ENCODE results near the gene UNKL. TPM values are rescaled to one million over a fixed set of nuclear protein-coding genes. Genes with fewer than 3 reads are reported as not detected.

Gene UNKL
- total RNA-seq, 1 experiment from 2014 or later: 18.8 TPM

DNA sequence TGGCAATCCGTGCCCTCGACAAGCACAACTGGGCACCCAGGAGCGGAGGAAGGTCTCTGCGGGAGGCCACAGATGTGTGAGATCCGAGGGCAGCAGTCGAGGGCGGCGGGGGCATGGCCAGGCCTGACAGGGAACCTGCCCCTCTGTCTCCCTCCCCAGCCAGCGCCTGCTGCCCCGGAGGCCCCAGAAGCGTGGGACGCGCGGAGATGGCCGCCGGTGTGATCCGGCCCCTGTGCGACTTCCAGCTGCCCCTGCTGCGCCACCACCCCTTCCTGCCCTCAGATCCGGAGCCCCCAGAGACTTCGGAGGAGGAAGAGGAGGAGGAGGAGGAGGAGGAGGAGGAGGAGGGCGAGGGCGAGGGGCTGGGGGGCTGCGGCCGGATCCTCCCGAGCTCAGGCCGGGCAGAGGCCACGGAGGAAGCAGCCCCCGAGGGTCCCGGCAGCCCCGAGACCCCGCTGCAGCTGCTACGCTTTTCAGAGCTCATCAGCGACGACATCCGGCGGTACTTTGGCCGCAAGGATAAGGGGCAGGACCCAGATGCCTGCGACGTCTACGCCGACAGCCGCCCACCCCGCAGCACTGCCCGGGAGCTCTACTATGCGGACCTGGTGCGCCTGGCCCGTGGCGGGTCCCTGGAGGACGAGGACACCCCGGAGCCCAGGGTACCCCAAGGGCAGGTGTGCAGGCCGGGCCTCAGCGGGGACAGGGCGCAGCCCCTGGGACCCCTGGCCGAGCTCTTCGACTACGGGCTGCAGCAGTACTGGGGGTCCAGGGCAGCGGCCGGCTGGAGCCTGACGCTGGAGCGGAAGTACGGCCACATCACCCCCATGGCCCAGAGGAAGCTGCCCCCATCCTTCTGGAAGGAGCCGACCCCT lies 18.1 kb upstream of the UNKL start:
- Histone ChIP-seq H3K9ac (ENCODE audit: low read length) (no peak overlapping the region), H3K9me2 (replicated peaks; ENCODE audit: low read length) (no peaks in the 10 kb centered on the region), H4K20me1 (ENCODE audit: low read length) (no peaks in the 10 kb centered on the region), H3K4me2 (ENCODE audit: low read length) (no peak overlapping the region), H3K36me3 (ENCODE audit: low read depth, low read length) (no peaks in the 10 kb centered on the region), H2AFZ (ENCODE audit: low read length) (no peak overlapping the region), H3K27me3 (ENCODE audit: low read length) (no peaks in the 10 kb centered on the region), H3K4me3 (ENCODE audit: low read length) (no peak overlapping the region), H3K27ac (ENCODE audit: low read length) (no peak overlapping the region), H3K9me3 (ENCODE audit: low read length) (no peaks in the 10 kb centered on the region), H3F3A (ENCODE audit: low read length, unreplicated experiment) (no peaks in the 10 kb centered on the region), H3K4me1 (ENCODE audit: insufficient read depth, low read length) (no peaks in the 10 kb centered on the region), H3K79me2 (ENCODE audit: low read length) (no peaks in the 10 kb centered on the region)
- no peak for TF ChIP-seq EZH2phosphoT487 (IDR thresholded peaks at IDR 0.05; ENCODE audit: borderline replicate concordance, low read length)
- ChIA-PET POLR2A (ENCODE audit: unreplicated experiment) (no interaction called here), CTCF (no interaction called here)
- BruUV-seq (replicated peaks): no TSS peak
- DNase-seq (no peak), ATAC-seq (no peak)
- intact Hi-C loops (cut with micrococcal nuclease): no loop called here

DNA sequence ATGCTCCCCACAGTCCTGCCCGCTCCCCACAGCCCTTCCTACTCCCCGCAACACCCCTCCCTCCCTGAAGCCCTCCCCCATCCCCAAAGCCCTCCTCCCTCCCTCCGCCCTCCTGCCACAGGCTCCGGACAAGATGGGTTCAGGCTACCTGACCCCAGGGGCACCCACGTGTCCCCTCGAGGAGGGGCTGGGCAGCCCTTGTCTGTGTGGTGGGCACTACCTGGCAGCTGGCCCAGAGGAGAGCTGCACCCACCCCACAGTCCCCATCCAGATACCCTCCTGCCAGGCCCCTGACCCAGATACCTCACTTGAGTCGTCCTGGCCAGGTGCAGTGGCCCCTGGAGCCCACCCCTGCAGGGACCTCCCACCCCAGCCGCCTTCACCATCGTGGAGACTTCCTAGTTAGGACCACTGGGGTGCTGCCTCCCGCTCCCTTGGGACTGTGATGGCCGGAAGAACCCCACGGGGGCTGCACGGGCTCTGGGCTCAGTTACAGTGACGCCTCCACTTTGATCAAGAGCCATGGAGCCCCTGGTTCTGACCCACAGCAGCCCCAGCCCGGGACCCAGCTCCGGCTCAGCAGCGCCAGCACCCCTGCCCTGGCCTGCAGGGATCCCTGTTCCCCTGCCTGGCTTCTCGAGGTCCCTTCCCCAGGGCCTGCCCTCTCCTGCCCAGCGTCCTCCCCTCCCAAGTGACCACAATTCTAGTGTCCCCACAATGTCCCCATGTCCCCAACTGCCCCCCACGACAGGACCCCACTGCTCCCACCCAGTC lies 17.2 kb upstream of the UNKL start:
- intact Hi-C loops (cut with micrococcal nuclease): no loop called here
- TF ChIP-seq EZH2 (IDR thresholded peaks at IDR 0.05; ENCODE audit: low read length, unreplicated experiment) (no peak), EZH2phosphoT487 (IDR thresholded peaks at IDR 0.05; ENCODE audit: borderline replicate concordance, low read length) (no peak)
- TF ChIP-seq, protein P1, sequence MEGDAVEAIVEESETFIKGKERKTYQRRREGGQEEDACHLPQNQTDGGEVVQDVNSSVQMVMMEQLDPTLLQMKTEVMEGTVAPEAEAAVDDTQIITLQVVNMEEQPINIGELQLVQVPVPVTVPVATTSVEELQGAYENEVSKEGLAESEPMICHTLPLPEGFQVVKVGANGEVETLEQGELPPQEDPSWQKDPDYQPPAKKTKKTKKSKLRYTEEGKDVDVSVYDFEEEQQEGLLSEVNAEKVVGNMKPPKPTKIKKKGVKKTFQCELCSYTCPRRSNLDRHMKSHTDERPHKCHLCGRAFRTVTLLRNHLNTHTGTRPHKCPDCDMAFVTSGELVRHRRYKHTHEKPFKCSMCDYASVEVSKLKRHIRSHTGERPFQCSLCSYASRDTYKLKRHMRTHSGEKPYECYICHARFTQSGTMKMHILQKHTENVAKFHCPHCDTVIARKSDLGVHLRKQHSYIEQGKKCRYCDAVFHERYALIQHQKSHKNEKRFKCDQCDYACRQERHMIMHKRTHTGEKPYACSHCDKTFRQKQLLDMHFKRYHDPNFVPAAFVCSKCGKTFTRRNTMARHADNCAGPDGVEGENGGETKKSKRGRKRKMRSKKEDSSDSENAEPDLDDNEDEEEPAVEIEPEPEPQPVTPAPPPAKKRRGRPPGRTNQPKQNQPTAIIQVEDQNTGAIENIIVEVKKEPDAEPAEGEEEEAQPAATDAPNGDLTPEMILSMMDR (conservative IDR thresholded peaks at IDR 0.05; ENCODE audit: low read depth, low read length): no peak
- ATAC-seq (no peak), DNase-seq (no peak)
- H3K27ac ChIP-seq (ENCODE audit: low read length): no peak overlapping the region
- H3K79me2 ChIP-seq (ENCODE audit: low read length): no peaks in the 10 kb centered on the region
- no peak overlapping the region for H2AFZ ChIP-seq (ENCODE audit: low read length)
- H3K4me2 ChIP-seq (ENCODE audit: low read length): no peak overlapping the region
- H3F3A ChIP-seq (ENCODE audit: low read length, unreplicated experiment): no peaks in the 10 kb centered on the region
- H3K9me3 ChIP-seq (ENCODE audit: low read length): no peaks in the 10 kb centered on the region
- ChIA-PET CTCF (no interaction called here), POLR2A (ENCODE audit: unreplicated experiment) (no interaction called here)
- H3K36me3 ChIP-seq (ENCODE audit: low read depth, low read length): no peaks in the 10 kb centered on the region
- BruUV-seq (replicated peaks): no TSS peak
- no peak overlapping the region for H3K4me3 ChIP-seq (ENCODE audit: low read length)
- H3K27me3 ChIP-seq (ENCODE audit: low read length): no peaks in the 10 kb centered on the region
- H3K9ac ChIP-seq (ENCODE audit: low read length): no peak overlapping the region
- H3K4me1 ChIP-seq (ENCODE audit: insufficient read depth, low read length): no peaks in the 10 kb centered on the region
- no peaks in the 10 kb centered on the region for H4K20me1 ChIP-seq (ENCODE audit: low read length)
- no peaks in the 10 kb centered on the region for H3K9me2 ChIP-seq (replicated peaks; ENCODE audit: low read length)

DNA sequence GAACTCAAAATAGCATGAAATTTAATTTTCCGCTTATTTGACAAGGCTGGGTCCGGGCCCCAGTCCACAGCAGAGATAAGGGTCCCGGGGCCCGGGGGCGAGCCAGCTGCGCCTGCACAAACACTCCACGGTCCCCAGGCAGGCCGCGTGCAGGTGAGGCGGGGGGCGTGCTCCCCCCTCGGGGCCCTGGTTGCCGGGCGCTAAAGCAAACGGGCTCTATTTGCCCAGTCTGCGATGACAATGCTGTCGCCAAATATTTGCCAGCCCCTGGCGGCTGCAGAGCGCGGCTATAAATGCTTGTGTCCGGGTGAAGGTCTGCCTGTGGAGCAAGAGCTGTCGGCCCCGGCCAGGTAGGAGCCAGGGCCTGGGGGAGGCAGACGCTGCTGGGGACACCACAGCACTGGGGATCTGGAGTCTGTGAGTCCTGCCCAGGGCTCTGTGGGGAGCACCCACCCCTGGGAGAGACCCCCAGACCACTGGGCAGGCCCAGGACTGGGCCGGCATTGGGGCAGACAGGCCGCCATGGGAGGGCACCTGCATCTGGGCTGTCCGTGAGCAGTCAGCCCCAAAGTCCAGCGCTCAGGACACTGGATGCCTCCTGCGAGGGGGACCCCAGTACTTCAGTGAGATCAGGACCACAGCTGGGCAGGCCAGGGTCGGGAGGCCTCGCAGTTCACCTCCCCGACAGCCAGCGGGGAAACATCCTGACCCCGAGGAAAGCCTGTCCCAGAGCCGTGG lies 16.4 kb upstream of the UNKL start, which contains the start of gene PERCC1:
TSS of gene PERCC1 (plus strand) at position 320 of the 738 bp plus-strand sequence. CDS start 1,516 bp downstream, outside the sequence.
- CTCF ChIA-PET: no interaction called here
- no peaks in the 10 kb centered on the region for H3F3A ChIP-seq (ENCODE audit: low read length, unreplicated experiment)
- H3K4me1 ChIP-seq (ENCODE audit: insufficient read depth, low read length): no peaks in the 10 kb centered on the region
- DNase-seq (peak; percentile 21), ATAC-seq (peak; percentile 74)
- H3K79me2 ChIP-seq (ENCODE audit: low read length): no peaks in the 10 kb centered on the region
- no peak within 1 kb of the TSS for H3K27ac ChIP-seq (ENCODE audit: low read length)
- no peaks in the 10 kb centered on the region for H4K20me1 ChIP-seq (ENCODE audit: low read length)
- TF ChIP-seq, protein P1 (conservative IDR thresholded peaks at IDR 0.05; ENCODE audit: low read depth, low read length): 0 out of 2 replicates have a peak, but pooled peaks have one; percentile 22
- no peak for TF ChIP-seq EZH2 (IDR thresholded peaks at IDR 0.05; ENCODE audit: low read length, unreplicated experiment)
- POLR2A ChIA-PET (ENCODE audit: unreplicated experiment): no interaction called here
- H3K9ac ChIP-seq (ENCODE audit: low read length): no peak within 1 kb of the TSS
- no TSS peak for BruUV-seq (replicated peaks)
- H3K9me2 ChIP-seq (replicated peaks; ENCODE audit: low read length): no peaks in the 10 kb centered on the region
- peak within 1 kb of the TSS; percentile 41; the same call in 1 of the 2 replicates for H3K4me2 ChIP-seq (ENCODE audit: low read length)
- no peaks in the 10 kb centered on the region for H3K27me3 ChIP-seq (ENCODE audit: low read length)
- intact Hi-C loops (cut with micrococcal nuclease): no loop called here
- no peak within 1 kb of the TSS for H3K4me3 ChIP-seq (ENCODE audit: low read length)
- H3K36me3 ChIP-seq (ENCODE audit: low read depth, low read length): no peaks in the 10 kb centered on the region
- H2AFZ ChIP-seq (ENCODE audit: low read length): peak within 1 kb of the TSS; percentile 59
- no peaks in the 10 kb centered on the region for H3K9me3 ChIP-seq (ENCODE audit: low read length)
